Osteoblast (primary cell): ENCODE measurements around the gene TMCC1. TPM values are rescaled to one million over a fixed set of nuclear protein-coding genes. Genes with fewer than 3 reads are reported as not detected.
"Not testable (repeated sequence)": the region's sequence is repeated elsewhere in the genome, so short reads cannot be mapped to it uniquely, and the experiment has no call there.

Source experiments
- DNase-seq: peaks from one replicate; pipeline ENCODE4 v3.0.0; 2011; ENCODE audit warnings: low spot score, mixed read lengths; ENCODE audit not compliant: insufficient read length; ENCODE audit errors: missing footprints
- H2AFZ ChIP-seq: 2 replicates; pipeline ENCODE4 v1.6.0; 2011; ENCODE audit warnings: mild to moderate bottlenecking, low read length
- H3K27ac ChIP-seq: 2 replicates; pipeline ENCODE4 v1.5.1; 2011; ENCODE audit warnings: mild to moderate bottlenecking, low read depth, low read length, moderate library complexity
- H3K27me3 ChIP-seq: 2 replicates; pipeline ENCODE4 v1.6.0; 2012; ENCODE audit warnings: mild to moderate bottlenecking, control low read depth, inconsistent platforms, low read length, moderate library complexity; ENCODE audit not compliant: insufficient read depth
- H3K36me3 ChIP-seq: 2 replicates; pipeline ENCODE4 v1.5.1; 2011; ENCODE audit warnings: mild to moderate bottlenecking, low read length, control low read depth, moderate library complexity; ENCODE audit not compliant: insufficient read depth
- H3K4me1 ChIP-seq: 2 replicates; pipeline ENCODE4 v1.5.1; 2011; ENCODE audit warnings: mild to moderate bottlenecking, low read length, control low read depth, moderate library complexity; ENCODE audit not compliant: insufficient read depth
- H3K4me2 ChIP-seq: 2 replicates; pipeline ENCODE4 v1.6.0; 2011; ENCODE audit warnings: mild to moderate bottlenecking, low read length; ENCODE audit not compliant: insufficient read depth
- H3K4me3 ChIP-seq: fragments of 200-600 bp; sonication (generic); 3 replicates; pipeline ENCODE4 v1.5.1; 2012; ENCODE audit warnings: mild to moderate bottlenecking, low read length, inconsistent platforms; ENCODE audit not compliant: insufficient read depth
- H3K79me2 ChIP-seq: 2 replicates; pipeline ENCODE4 v1.6.0; 2012; ENCODE audit warnings: mild to moderate bottlenecking, low read length, control low read depth, inconsistent platforms; ENCODE audit not compliant: insufficient read depth
- H3K9me3 ChIP-seq: 2 replicates; pipeline ENCODE4 v1.5.1; 2011; ENCODE audit warnings: low read depth, low read length, control low read depth
- H4K20me1 ChIP-seq: 2 replicates; pipeline ENCODE4 v1.6.0; 2012; ENCODE audit warnings: mild to moderate bottlenecking, low read length, control low read depth; ENCODE audit not compliant: insufficient read depth
- total RNA-seq: library from RNA; depleted of rRNA; stranded (reverse); fragments of >200 nt; gene quantifications from 2 replicates; pipeline ENCODE4 v1.2.3, GENCODE V29; 2012
- TF ChIP-seq, protein P1 (sequence below): IDR thresholded peaks from 2 replicates; pipeline ENCODE4 v1.5.1; 2011; ENCODE audit warnings: mild to moderate bottlenecking, low read depth, low read length, moderate library complexity; ENCODE audit errors: extremely low read depth

TMCC1 gene
- total RNA-seq, 1 donor, result 17.4 TPM

DNA sequence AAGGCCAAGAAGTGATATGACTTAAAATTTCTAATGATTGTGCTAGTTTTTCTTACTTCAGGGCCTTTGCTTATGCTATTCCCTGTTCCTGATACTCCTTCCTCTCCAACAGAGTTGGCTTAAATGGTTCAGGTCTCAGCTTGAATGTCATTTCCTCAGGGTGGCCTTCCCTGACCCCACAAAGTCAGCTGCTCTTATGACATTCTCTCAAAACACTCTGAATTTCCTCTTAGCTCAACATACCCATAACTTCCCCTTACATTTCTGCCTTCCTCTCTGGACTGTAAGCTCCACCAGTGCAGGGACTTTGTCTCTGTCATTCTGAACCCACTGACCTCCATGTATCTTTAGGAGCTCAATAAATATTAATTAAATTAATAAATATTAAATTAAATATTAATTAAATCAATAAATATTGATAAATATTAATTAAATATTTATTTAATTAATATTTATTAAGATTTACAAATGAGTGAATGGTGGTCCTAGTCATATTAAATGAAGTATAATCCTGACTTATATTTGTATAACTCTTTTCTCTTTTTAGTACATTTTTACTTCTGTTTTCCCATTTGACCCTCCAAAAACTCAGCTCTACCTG lies 17.9 kb upstream of the TMCC1 start:
- no peaks in the 10 kb centered on the region for H3K36me3 ChIP-seq
- DNase-seq, result no peak
- H2AFZ ChIP-seq, result no peak overlapping the region
- TF ChIP-seq, protein P1, sequence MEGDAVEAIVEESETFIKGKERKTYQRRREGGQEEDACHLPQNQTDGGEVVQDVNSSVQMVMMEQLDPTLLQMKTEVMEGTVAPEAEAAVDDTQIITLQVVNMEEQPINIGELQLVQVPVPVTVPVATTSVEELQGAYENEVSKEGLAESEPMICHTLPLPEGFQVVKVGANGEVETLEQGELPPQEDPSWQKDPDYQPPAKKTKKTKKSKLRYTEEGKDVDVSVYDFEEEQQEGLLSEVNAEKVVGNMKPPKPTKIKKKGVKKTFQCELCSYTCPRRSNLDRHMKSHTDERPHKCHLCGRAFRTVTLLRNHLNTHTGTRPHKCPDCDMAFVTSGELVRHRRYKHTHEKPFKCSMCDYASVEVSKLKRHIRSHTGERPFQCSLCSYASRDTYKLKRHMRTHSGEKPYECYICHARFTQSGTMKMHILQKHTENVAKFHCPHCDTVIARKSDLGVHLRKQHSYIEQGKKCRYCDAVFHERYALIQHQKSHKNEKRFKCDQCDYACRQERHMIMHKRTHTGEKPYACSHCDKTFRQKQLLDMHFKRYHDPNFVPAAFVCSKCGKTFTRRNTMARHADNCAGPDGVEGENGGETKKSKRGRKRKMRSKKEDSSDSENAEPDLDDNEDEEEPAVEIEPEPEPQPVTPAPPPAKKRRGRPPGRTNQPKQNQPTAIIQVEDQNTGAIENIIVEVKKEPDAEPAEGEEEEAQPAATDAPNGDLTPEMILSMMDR, result no peak
- no peak overlapping the region for H3K4me2 ChIP-seq
- no peaks in the 10 kb centered on the region for H3K79me2 ChIP-seq
- H3K4me1 ChIP-seq, result no peaks in the 10 kb centered on the region
- peaks cover 8% of the 10 kb centered on the region for H3K9me3 ChIP-seq
- no peak overlapping the region for H3K27ac ChIP-seq
- no peaks in the 10 kb centered on the region for H4K20me1 ChIP-seq
- H3K4me3 ChIP-seq, result no peak overlapping the region
- H3K27me3 ChIP-seq, result no peaks in the 10 kb centered on the region

- H3K27ac ChIP-seq, H3K27me3 ChIP-seq, H3K36me3 ChIP-seq, H3K4me1 ChIP-seq, H3K79me2 ChIP-seq, DNase-seq, H2AFZ ChIP-seq, H3K4me3 ChIP-seq, H3K4me2 ChIP-seq, H4K20me1 ChIP-seq: not testable (repeated sequence)
- peaks cover 11% of the 10 kb centered on the region for H3K9me3 ChIP-seq
Measured at GRCh38 chr3:129909235-129909634, 15.7 kb upstream of the TMCC1 start.

- Histone ChIP-seq H3K79me2 (no peaks in the 10 kb centered on the region), H3K9me3 (peaks cover 11% of the 10 kb centered on the region), H3K4me1 (no peaks in the 10 kb centered on the region), H3K4me2 (no peak overlapping the region), H3K4me3 (no peak overlapping the region), H3K27ac (no peak overlapping the region), H2AFZ (no peak overlapping the region), H4K20me1 (no peaks in the 10 kb centered on the region), H3K27me3 (no peaks in the 10 kb centered on the region), H3K36me3 (no peaks in the 10 kb centered on the region)
- DNase-seq, result no peak
- TF ChIP-seq, protein P1, result no peak
Measured at GRCh38 chr3:129908417-129908816, 14.9 kb upstream of the TMCC1 start.

GRCh38 chr3:129901272-129901671 lies 7.8 kb upstream of the TMCC1 start:
- H3K4me2 ChIP-seq, H3K79me2 ChIP-seq, H3K4me1 ChIP-seq, H3K9me3 ChIP-seq, H3K27ac ChIP-seq, H3K36me3 ChIP-seq, H3K4me3 ChIP-seq, H2AFZ ChIP-seq, H4K20me1 ChIP-seq, DNase-seq, H3K27me3 ChIP-seq: not testable (repeated sequence)

- H3K27me3 ChIP-seq, result no peaks in the 10 kb centered on the region
- no peaks in the 10 kb centered on the region for H3K36me3 ChIP-seq
- H3K9me3 ChIP-seq, result no peaks in the 10 kb centered on the region
- H3K4me2 ChIP-seq, result no peak overlapping the region
- H3K27ac ChIP-seq, result no peak overlapping the region
- TF ChIP-seq, protein P1, result no peak
- no peak overlapping the region for H3K4me3 ChIP-seq
- H3K79me2 ChIP-seq, result peaks cover 13% of the 10 kb centered on the region
- H2AFZ ChIP-seq, result no peak overlapping the region
- H3K4me1 ChIP-seq, result peaks cover 11% of the 10 kb centered on the region
- no peaks in the 10 kb centered on the region for H4K20me1 ChIP-seq
- peak; percentile 54 for DNase-seq
Measured at GRCh38 chr3:129897026-129897425, 3.5 kb upstream of the TMCC1 start.
